Mucosa of rectum (tissue), 2 donors: ENCODE measurements around the gene SIL1.

Source experiments
- H3K27ac ChIP-seq, 2 donors: one replicate each; pipeline ENCODE4 v1.7.0; 2013; ENCODE audit warnings: inconsistent platforms in 2 of 2, low read depth in 2 of 2, low read length in 2 of 2
- H3K27me3 ChIP-seq, 2 donors: one replicate each; pipeline ENCODE4 v1.7.0; 2013; ENCODE audit warnings: low read length in 2 of 2; ENCODE audit not compliant: control insufficient read depth in 2 of 2, insufficient read depth in 2 of 2
- H3K36me3 ChIP-seq, 2 donors: one replicate each; pipeline ENCODE4 v1.7.0; 2013; ENCODE audit warnings: low read length in 2 of 2; ENCODE audit not compliant: control insufficient read depth in 2 of 2, insufficient read depth in 2 of 2
- H3K4me1 ChIP-seq, 2 donors: one replicate each; pipeline ENCODE4 v1.7.0; 2013; ENCODE audit warnings: low read length in 2 of 2, mild to moderate bottlenecking in 1 of 2; ENCODE audit not compliant: control insufficient read depth in 2 of 2, insufficient read depth in 2 of 2
- H3K4me3 ChIP-seq, 2 donors: one replicate each; pipeline ENCODE4 v1.7.0; 2013; ENCODE audit warnings: low read length in 2 of 2
- H3K9ac ChIP-seq, 2 donors: one replicate each; pipeline ENCODE4 v1.7.0; 2013; ENCODE audit warnings: low read length in 2 of 2, low read depth in 1 of 2, mild to moderate bottlenecking in 1 of 2
- H3K9me3 ChIP-seq, 2 donors: one replicate each; pipeline ENCODE4 v1.7.0; 2013; ENCODE audit warnings: low read length in 2 of 2; ENCODE audit not compliant: control insufficient read depth in 2 of 2
- donor health status: healthy.
- donor health status: Normal muscosa, but diverticular disease.

The SIL1 gene

DNA sequence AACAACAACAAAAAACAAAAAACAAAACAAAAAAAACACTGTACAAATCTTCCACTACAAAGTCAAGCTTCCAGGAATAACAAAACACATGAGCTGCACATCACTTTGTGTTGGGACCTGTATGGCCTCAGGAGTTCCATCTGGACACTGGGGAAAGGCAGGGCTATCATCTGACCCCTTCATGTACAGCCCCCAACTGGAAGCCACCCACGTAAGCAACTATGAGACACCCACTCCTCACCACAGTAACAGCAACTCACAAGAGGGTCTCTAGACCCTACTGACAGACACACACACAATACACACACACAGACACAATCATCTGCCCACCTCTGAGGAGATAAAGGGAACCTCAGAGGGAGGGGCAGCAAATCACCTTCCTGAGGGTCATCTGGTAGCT lies 241.4 kb downstream of the SIL1 start:
- H3K9me3 ChIP-seq: no peaks in the 10 kb centered on the region
- peaks cover 19 to 29% of the 10 kb centered on the region in 2 donors for H3K4me1 ChIP-seq
- no peak overlapping the region for H3K4me3 ChIP-seq
- no peaks in the 10 kb centered on the region for H3K36me3 ChIP-seq
- no peak overlapping the region for H3K9ac ChIP-seq
- H3K27ac ChIP-seq: no peak overlapping the region
- no peaks in the 10 kb centered on the region for H3K27me3 ChIP-seq

DNA sequence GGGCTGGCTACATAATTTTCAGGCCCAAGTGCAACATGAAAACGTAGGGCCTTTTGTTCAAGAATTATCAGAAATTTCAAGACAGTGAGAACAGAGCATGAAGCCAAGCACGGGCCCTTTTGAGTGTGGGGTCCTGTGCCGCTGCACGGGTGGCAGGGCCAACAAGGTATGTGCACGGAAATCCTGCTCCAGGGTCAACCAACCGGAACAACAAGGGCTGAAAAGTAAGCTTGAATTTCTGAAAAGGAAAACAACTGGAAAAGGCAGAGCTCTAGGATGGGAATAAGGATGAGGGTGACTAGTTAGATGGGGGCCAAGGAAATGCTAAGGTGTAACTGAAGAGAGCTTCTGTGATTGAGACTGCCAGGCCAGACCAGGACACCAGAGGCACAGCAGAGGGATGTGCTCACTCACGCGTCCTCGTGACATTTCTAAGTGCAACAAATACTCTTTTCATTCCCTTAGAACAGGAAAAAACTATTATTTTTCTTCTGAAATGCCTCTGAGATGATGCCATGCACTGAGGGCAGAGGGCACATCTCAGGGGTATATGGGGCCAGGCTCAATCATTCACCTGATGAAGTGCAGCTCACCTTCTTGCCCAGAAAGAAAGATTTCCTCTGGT lies 242.4 kb downstream of the SIL1 start:
- Histone ChIP-seq H3K4me1 (peaks cover 19 to 29% of the 10 kb centered on the region in 2 donors), H3K9me3 (no peaks in the 10 kb centered on the region), H3K4me3 (no peak overlapping the region), H3K27me3 (no peaks in the 10 kb centered on the region), H3K9ac (no peak overlapping the region), H3K27ac (peak overlapping the region in 1 of 2 donors; percentile 23), H3K36me3 (peaks cover 0 to 4% of the 10 kb centered on the region in 2 donors)

DNA sequence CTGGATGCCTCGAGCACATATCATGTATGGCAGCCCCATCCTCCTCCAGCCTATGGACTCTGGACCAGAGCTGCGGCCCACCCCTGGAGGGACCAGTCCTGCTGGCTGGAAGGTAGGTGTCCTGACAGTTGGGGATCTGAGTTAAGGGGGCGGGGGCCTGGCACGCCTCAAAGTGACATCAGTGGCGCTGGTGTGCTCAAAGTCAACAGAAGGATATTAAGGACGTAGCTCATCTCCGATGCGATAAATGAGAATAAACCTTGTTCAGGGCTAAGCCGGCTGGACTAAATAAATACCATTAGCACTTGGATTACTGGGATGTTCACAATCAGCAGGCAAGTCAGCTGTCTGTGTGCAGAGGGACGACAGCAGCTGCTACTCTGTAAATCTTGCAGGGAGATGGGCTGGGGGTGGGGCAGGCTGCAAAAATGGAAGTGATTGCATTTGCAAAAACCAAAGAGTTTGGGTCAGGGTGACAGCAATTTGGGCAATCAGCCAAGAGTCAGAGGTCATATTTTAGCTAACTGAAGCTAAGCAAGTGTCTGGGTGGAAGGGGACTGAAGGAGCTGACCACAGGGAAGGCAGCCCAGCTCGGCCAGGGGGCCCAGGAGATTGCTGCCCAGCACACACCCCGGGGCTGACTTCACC lies 243.0 kb downstream of the SIL1 start:
- no peak overlapping the region for H3K4me3 ChIP-seq
- H3K9ac ChIP-seq: no peak overlapping the region
- peaks cover 19 to 29% of the 10 kb centered on the region in 2 donors for H3K4me1 ChIP-seq
- H3K36me3 ChIP-seq: peaks cover 0 to 4% of the 10 kb centered on the region in 2 donors
- H3K27ac ChIP-seq: peak overlapping the region in 1 of 2 donors; percentile 23
- no peaks in the 10 kb centered on the region for H3K9me3 ChIP-seq
- H3K27me3 ChIP-seq: no peaks in the 10 kb centered on the region

GRCh38 chr5:138954257-138955012 lies 243.7 kb downstream of the SIL1 start:
- Histone ChIP-seq H3K9ac (no peak overlapping the region), H3K27me3 (no peaks in the 10 kb centered on the region), H3K9me3 (no peaks in the 10 kb centered on the region), H3K36me3 (peaks cover 0 to 4% of the 10 kb centered on the region in 2 donors), H3K4me3 (no peak overlapping the region), H3K27ac (peak overlapping the region in 1 of 2 donors; percentile 17), H3K4me1 (peaks cover 19 to 29% of the 10 kb centered on the region in 2 donors)

DNA sequence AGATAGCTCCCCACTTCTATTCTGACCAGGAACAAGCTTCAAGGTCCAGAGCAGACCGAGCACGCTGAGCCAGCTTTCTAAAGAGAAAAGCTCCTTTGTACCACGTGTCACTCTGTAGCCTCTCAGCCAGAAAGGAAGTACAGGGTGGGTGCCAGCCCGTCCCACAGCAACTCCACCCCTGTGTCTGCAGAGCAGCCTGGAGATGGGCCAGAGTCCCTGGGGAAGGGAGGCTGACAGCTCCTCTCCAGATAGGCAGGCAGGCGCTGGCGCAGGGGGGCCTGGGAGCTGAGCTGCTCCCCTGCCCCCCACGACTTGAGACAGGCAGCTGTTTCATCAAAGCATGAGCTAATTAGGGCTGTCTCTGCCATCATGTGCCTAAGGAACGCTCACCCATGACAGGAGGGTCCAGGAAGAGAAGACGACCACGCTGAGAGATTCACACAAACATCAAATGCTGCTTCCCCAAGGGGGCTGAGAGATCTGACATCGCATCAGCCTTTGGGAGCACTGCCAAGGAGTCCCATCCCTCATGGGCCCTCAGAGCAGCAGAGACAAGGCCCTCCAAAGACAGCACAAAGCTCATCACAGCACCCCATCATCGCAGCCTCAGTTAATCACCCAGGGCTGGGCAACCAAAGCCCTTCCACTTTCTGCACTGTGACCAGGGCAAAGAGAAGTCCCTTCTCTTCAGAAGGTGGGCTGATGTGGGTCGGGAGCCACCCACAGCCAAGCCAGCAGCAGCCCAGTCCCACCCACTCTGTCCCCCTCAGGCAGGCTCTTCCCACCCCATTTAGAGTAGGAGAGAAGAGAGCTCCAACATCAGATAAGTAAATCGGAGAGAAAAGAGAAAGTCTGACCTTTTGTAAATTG lies 244.5 kb downstream of the SIL1 start:
- peaks cover 19 to 29% of the 10 kb centered on the region in 2 donors for H3K4me1 ChIP-seq
- no peak overlapping the region for H3K9ac ChIP-seq
- H3K27me3 ChIP-seq: no peaks in the 10 kb centered on the region
- H3K4me3 ChIP-seq: no peak overlapping the region
- H3K36me3 ChIP-seq: peaks cover 0 to 4% of the 10 kb centered on the region in 2 donors
- H3K27ac ChIP-seq: peak overlapping the region; percentile 13 to 62
- H3K9me3 ChIP-seq: no peaks in the 10 kb centered on the region

DNA sequence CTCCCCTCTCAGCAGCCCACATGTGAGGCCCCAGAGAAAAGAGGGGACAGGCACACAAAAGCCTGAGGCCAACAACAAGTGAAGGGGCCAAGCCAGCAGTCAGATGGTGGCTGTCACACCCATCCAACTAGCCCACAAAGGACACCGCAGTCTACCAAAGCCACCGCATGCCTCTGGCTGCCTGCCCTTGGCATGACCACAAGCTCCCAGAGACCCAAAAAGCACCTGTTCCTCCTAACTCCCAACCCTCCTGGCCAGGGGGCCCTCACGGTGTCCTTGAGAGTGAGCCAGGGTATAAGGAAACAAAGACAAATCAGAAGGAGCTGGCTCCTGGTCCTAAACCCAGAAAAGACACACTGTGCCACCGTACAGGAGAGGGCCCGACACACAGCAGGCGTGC lies 245.2 kb downstream of the SIL1 start:
- Histone ChIP-seq H3K36me3 (peaks cover 0 to 4% of the 10 kb centered on the region in 2 donors), H3K27ac (peak overlapping the region; percentile 13), H3K9me3 (no peaks in the 10 kb centered on the region), H3K27me3 (no peaks in the 10 kb centered on the region), H3K9ac (no peak overlapping the region), H3K4me3 (no peak overlapping the region), H3K4me1 (peaks cover 19 to 29% of the 10 kb centered on the region in 2 donors)

DNA sequence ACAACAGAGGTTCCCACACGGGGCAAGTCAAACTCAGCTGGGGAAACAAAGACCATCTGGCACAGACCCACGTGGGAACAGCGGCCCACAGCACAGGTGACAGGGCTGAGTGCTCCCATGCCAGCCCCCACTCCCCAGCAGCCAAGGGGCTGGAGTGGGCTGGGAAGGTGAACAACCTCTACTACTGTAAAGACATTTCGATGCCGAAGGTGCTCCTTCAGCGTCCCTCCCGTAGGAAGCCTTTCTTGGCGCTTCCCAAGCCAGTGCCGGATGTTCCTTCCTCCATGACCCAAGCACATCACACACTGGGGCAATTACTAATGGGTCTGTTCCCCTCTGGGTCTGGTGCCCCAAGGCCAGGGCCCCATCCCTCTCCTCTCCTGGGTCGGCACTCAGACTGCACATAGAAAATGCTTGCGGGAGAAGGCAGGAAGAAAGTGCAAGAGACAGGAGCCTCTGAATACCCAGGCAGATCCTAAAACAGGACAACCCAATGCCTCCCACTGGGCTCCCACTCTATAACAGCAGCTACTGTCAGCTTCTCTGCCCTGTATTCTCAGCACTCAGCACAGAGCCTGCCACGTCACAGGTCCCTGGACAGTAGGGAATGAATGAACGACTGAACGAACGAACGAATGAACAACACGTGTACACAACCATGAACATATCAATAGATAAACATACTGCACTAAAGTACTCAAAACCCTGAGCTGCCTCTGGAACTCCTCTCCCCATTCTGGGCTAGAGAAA lies 246.0 kb downstream of the SIL1 start:
- no peak overlapping the region for H3K9ac ChIP-seq
- no peak overlapping the region for H3K27ac ChIP-seq
- no peaks in the 10 kb centered on the region for H3K27me3 ChIP-seq
- H3K9me3 ChIP-seq: no peaks in the 10 kb centered on the region
- H3K36me3 ChIP-seq: peaks cover 3 to 12% of the 10 kb centered on the region in 2 donors
- H3K4me3 ChIP-seq: no peak overlapping the region
- H3K4me1 ChIP-seq: peaks cover 19 to 29% of the 10 kb centered on the region in 2 donors

GRCh38 chr5:138951091-138951985 lies 246.8 kb downstream of the SIL1 start:
- Histone ChIP-seq H3K4me1 (peaks cover 19 to 29% of the 10 kb centered on the region in 2 donors), H3K9ac (no peak overlapping the region), H3K36me3 (peaks cover 5 to 16% of the 10 kb centered on the region in 2 donors), H3K27ac (no peak overlapping the region), H3K4me3 (no peak overlapping the region), H3K27me3 (no peaks in the 10 kb centered on the region), H3K9me3 (no peaks in the 10 kb centered on the region)
